ENCODE measurements around the gene AARS2.

DNA sequence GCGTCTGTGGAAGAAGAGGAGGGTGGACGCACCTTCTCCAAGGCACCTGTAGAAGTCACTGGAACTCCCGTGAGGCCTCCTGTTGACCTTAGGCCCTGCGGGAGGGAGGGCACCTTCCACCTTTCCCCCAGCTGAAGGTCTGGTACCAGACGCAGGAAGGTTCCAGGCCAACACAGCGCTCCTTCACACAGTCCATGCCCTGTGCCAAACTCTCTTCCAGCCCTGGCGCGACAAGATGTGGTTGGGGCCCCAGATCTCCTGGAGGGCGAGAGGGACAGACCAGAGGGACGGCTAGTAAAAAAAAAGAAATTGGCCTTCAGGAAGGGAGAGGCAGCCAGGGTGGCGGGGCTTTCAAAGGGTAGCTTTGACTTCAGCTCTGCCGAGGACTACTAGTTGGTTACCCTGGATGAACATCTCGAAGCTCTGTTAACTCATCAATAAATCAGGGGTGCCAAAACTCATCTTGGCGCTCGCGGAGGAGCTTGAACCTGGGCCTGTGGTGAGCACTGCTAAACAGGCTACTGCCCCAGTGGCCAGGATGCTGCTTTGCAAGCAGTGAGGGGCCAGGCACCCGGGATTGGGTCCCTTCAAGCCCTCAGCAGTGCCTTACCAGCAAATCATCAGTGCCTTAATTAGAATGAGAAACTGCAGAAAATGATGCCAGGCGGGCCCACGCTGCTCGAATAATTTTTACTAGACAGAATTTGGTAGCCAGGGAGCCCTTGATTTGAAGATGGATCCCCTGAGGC, 14.9 kb downstream of the AARS2 start:
- TF ChIP-seq, protein P1, sequence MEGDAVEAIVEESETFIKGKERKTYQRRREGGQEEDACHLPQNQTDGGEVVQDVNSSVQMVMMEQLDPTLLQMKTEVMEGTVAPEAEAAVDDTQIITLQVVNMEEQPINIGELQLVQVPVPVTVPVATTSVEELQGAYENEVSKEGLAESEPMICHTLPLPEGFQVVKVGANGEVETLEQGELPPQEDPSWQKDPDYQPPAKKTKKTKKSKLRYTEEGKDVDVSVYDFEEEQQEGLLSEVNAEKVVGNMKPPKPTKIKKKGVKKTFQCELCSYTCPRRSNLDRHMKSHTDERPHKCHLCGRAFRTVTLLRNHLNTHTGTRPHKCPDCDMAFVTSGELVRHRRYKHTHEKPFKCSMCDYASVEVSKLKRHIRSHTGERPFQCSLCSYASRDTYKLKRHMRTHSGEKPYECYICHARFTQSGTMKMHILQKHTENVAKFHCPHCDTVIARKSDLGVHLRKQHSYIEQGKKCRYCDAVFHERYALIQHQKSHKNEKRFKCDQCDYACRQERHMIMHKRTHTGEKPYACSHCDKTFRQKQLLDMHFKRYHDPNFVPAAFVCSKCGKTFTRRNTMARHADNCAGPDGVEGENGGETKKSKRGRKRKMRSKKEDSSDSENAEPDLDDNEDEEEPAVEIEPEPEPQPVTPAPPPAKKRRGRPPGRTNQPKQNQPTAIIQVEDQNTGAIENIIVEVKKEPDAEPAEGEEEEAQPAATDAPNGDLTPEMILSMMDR (IDR thresholded peaks at IDR 0.05; ENCODE audit: borderline replicate concordance, extremely low read depth, low read length, poor library complexity, severe bottlenecking) = no peak
- no peak for TF ChIP-seq EZH2 (IDR thresholded peaks at IDR 0.05; ENCODE audit: borderline replicate concordance, low read depth, low read length, severe bottlenecking)
